ENCODE results near the gene ARHGAP11A.

ARHGAP11A gene

DNA sequence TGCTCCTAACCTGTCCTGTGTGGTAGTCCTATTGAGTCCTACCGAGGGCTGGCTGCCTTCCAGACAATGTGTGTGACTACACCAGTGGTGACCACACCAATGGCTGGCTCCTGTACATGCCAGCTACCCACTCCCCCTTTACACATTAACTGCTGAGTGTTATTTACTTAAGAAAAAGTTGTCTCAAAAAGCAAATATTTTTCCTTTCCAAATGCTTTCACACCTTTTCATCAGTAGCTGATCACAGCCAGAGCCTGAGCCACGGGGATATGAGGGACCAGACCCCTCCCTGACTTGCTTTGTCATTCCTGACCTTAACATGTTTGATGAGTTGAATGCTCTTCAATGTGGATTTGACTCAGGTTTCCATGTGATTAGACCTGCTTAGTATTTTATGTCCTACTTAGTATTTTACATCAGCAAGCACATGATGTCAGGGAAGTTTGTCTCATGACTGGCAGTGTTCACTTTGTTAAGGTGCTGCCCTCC lies 72.9 kb downstream of the ARHGAP11A start:
- no peak for DNase-seq
